Transverse colon (tissue), 4 donors: ENCODE data around the gene TPST2.

Experiments
- EP300 ChIP-seq: sonication (generic); formaldehyde crosslinking; IDR thresholded peaks from one replicate; pipeline ENCODE4 v1.6.1; 2017; ENCODE audit warnings: antibody characterized with exemption, low read depth
- POLR2A ChIP-seq: fragments of 450-650 bp; IDR thresholded peaks from one replicate; pipeline ENCODE4 v1.6.1; 2016; ENCODE audit warnings: antibody characterized with exemption, mild to moderate bottlenecking, moderate library complexity
- POLR2AphosphoS5 ChIP-seq, 3 donors: sonication (generic); formaldehyde crosslinking; IDR thresholded peaks; one replicate each; pipeline ENCODE4 v1.6.1; 2016; ENCODE audit warnings: antibody characterized with exemption in 3 of 3
- TF ChIP-seq, protein P1 (sequence below), 5 experiments: fragments of 200-600 bp in 3 of 5; fragments of 450-650 bp in 2 of 5; sonication (generic) in 3 of 5; IDR thresholded peaks; 1 replicate in 2 of 5; 2 replicates in 3 of 5; pipeline ENCODE4 v1.5.1; 2016 to 2017; ENCODE audit warnings: antibody characterized with exemption in 5 of 5, inconsistent platforms in 3 of 5, mild to moderate bottlenecking in 2 of 5, moderate library complexity in 1 of 5

DNA sequence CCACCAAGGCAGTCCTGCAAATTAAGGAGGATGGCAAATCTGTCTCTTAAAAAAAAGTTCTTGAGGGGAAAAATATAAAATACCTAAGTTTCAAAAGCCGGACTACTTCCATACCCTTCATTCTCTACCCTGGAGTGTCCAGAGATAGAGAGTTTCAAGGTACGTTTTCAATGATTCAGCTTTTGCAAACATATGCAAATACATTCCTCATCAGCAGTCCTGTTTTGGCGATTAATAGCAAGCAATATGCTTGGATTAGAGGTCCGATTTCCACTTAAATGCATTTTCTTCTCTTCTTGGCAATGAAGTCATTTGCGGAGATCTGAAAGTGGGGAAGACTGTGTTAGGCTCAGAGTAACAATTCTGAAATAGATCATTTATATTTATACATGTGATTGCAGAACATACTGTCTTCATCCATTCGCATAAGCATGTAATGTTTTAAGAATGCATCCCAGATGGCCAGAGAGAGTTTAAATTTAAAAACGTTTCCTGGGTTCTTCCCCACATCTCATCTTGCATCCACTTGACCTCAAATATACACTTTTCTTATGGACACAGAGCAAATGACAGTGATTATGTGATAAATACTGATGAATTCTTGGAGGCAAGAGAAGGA lies 63.9 kb downstream of the TPST2 start:
- no peak for TF ChIP-seq POLR2AphosphoS5 (IDR thresholded peaks at IDR 0.05)
- TF ChIP-seq POLR2A, result no peak
- no peak for TF ChIP-seq EP300
- TF ChIP-seq, protein P1, sequence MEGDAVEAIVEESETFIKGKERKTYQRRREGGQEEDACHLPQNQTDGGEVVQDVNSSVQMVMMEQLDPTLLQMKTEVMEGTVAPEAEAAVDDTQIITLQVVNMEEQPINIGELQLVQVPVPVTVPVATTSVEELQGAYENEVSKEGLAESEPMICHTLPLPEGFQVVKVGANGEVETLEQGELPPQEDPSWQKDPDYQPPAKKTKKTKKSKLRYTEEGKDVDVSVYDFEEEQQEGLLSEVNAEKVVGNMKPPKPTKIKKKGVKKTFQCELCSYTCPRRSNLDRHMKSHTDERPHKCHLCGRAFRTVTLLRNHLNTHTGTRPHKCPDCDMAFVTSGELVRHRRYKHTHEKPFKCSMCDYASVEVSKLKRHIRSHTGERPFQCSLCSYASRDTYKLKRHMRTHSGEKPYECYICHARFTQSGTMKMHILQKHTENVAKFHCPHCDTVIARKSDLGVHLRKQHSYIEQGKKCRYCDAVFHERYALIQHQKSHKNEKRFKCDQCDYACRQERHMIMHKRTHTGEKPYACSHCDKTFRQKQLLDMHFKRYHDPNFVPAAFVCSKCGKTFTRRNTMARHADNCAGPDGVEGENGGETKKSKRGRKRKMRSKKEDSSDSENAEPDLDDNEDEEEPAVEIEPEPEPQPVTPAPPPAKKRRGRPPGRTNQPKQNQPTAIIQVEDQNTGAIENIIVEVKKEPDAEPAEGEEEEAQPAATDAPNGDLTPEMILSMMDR (IDR thresholded peaks at IDR 0.05), result no peak
